Transverse colon (tissue), 4 donors: ENCODE data around the gene FBXL17. TPM values are rescaled to one million over a fixed set of nuclear protein-coding genes. Genes with fewer than 3 reads are reported as not detected.

ENCODE experiments used
- DNase-seq: peaks from one replicate; pipeline ENCODE4 v3.0.0-alpha.2; 2019
- H3K27ac ChIP-seq, 4 donors: fragments of 200-600 bp; sonication (generic); 2 replicates each; pipeline ENCODE4 v1.5.1; 2016 to 2018; ENCODE audit warnings: inconsistent platforms in 4 of 4
- H3K27me3 ChIP-seq: fragments of 200-600 bp; sonication (generic); 2 replicates; pipeline ENCODE4 v1.5.1; 2017; ENCODE audit warnings: inconsistent platforms
- H3K36me3 ChIP-seq, 4 donors: fragments of 200-600 bp; sonication (generic); 2 replicates each; pipeline ENCODE4 v1.5.1; 2017 to 2019; ENCODE audit warnings: inconsistent platforms in 4 of 4
- H3K4me1 ChIP-seq, 4 donors: fragments of 200-600 bp; sonication (generic); 2 replicates each; pipeline ENCODE4 v1.5.1; 2017 to 2020; ENCODE audit warnings: inconsistent platforms in 4 of 4
- H3K4me3 ChIP-seq, 4 donors: fragments of 200-600 bp; sonication (generic); 1 replicate in 1 of 4; 2 replicates in 3 of 4; pipeline versions ENCODE4 v1.5.1 to v1.6.1; 2017 to 2019; ENCODE audit warnings: inconsistent platforms in 4 of 4
- H3K9me3 ChIP-seq, 2 donors: fragments of 200-600 bp; sonication (generic); 2 replicates each; pipeline ENCODE4 v1.5.1; 2017 to 2019; ENCODE audit warnings: inconsistent platforms in 2 of 2
- EP300 ChIP-seq: sonication (generic); formaldehyde crosslinking; IDR thresholded peaks from one replicate; pipeline ENCODE4 v1.6.1; 2017; ENCODE audit warnings: antibody characterized with exemption, low read depth
- POLR2A ChIP-seq: fragments of 450-650 bp; IDR thresholded peaks from one replicate; pipeline ENCODE4 v1.6.1; 2016; ENCODE audit warnings: antibody characterized with exemption, mild to moderate bottlenecking, moderate library complexity
- POLR2AphosphoS5 ChIP-seq, 3 donors: sonication (generic); formaldehyde crosslinking; IDR thresholded peaks; one replicate each; pipeline ENCODE4 v1.6.1; 2016; ENCODE audit warnings: antibody characterized with exemption in 3 of 3
- WGBS, 2 donors: methylation state at CpG; one replicate each; pipeline ENCODE4 v1.1.5; 2018; ENCODE audit warnings: low coverage in 1 of 2; 5-methylcytosine and 5-hydroxymethylcytosine counted together
- in situ Hi-C, 4 donors: fragments of 200-750 bp; cut with MboI; loops; one replicate each; pipeline versions ENCODE4 v1.15.0 to v1.15.1; 2017; ENCODE audit warnings: low sequenced_read_pairs in 3 of 4, low pct_ligation_motif_present in 1 of 4, low pct_unique_long_range_greater_than_20kb in 1 of 4
- intact Hi-C: fragments of 100-400 bp; cut with DNase I; formaldehyde crosslinking; loops from one replicate; pipeline ENCODE4 v1.15.1; 2023; ENCODE audit warnings: low total_unique reads
- total RNA-seq, 4 donors: library from RNA; depleted of rRNA; stranded (reverse); fragments of >200 nt; gene quantifications; one replicate each; pipeline ENCODE4 v1.1.0, GENCODE V29; 2016
- TF ChIP-seq, protein P1 (sequence below), 5 experiments: fragments of 200-600 bp in 3 of 5; fragments of 450-650 bp in 2 of 5; sonication (generic) in 3 of 5; IDR thresholded peaks; 1 replicate in 2 of 5; 2 replicates in 3 of 5; pipeline ENCODE4 v1.5.1; 2016 to 2017; ENCODE audit warnings: antibody characterized with exemption in 5 of 5, inconsistent platforms in 3 of 5, mild to moderate bottlenecking in 2 of 5, moderate library complexity in 1 of 5

The FBXL17 gene
- total RNA-seq, 4 donors from 2014 or later, result 17.7 to 99.5 (median 24.6) TPM

GRCh38 chr5:107916731-107917725, 464.9 kb downstream of the FBXL17 start:
- Histone ChIP-seq H3K27ac (no peak overlapping the region), H3K4me1 (peaks cover 0 to 5% (median 0%) of the 10 kb centered on the region in 4 donors), H3K4me3 (no peak overlapping the region), H3K27me3 (no peaks in the 10 kb centered on the region), H3K9me3 (no peaks in the 10 kb centered on the region), H3K36me3 (no peaks in the 10 kb centered on the region)
- no peak for DNase-seq
- WGBS, 2 donors, result 74 to 82% methylated on average over 5 to 6 of the region's 6 CpGs
- in situ Hi-C loops (no loop called here), intact Hi-C loops (no loop called here)
- TF ChIP-seq POLR2A (no peak), EP300 (no peak), POLR2AphosphoS5 (IDR thresholded peaks at IDR 0.05) (no peak)
- TF ChIP-seq, protein P1, sequence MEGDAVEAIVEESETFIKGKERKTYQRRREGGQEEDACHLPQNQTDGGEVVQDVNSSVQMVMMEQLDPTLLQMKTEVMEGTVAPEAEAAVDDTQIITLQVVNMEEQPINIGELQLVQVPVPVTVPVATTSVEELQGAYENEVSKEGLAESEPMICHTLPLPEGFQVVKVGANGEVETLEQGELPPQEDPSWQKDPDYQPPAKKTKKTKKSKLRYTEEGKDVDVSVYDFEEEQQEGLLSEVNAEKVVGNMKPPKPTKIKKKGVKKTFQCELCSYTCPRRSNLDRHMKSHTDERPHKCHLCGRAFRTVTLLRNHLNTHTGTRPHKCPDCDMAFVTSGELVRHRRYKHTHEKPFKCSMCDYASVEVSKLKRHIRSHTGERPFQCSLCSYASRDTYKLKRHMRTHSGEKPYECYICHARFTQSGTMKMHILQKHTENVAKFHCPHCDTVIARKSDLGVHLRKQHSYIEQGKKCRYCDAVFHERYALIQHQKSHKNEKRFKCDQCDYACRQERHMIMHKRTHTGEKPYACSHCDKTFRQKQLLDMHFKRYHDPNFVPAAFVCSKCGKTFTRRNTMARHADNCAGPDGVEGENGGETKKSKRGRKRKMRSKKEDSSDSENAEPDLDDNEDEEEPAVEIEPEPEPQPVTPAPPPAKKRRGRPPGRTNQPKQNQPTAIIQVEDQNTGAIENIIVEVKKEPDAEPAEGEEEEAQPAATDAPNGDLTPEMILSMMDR (IDR thresholded peaks at IDR 0.05), result no peak

DNA sequence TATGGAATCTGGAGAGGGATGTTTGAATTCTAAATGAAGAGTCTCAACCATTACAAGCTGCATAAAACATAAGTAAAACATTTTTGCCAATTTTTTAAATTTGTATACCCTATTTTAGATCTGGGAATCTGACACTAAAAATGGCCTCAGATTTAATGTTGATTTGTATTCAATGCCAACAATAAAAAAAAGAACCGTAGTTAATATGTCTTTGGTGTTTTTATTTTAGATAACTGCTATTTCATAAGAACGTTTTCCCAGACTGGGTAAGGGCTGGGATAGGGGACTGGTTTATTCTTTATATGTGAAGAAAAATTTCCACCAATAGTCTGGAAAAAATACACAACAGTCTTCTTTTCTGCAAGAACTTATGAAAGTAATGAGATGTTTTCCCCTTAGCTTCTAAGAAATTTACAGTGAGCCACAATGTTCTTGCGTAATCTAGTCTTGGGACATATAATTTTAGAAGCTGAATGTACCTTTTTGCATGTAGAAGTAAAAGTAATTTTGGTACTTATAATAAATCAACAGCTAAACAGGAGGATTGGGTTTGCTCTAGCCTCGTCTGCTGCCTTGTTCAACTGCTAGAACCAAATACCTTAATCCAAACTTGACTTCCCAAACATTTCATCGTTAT, 466.6 kb downstream of the FBXL17 start:
- no peak overlapping the region for H3K4me3 ChIP-seq
- DNase-seq, result no peak
- H3K36me3 ChIP-seq, result no peaks in the 10 kb centered on the region
- TF ChIP-seq POLR2AphosphoS5 (IDR thresholded peaks at IDR 0.05) (no peak), EP300 (no peak), POLR2A (no peak)
- TF ChIP-seq, protein P1 (IDR thresholded peaks at IDR 0.05), result no peak
- intact Hi-C loops, result no loop called here
- no peaks in the 10 kb centered on the region for H3K27me3 ChIP-seq
- no peaks in the 10 kb centered on the region for H3K4me1 ChIP-seq
- no peaks in the 10 kb centered on the region for H3K9me3 ChIP-seq
- in situ Hi-C loops, result no loop called here
- no peak overlapping the region for H3K27ac ChIP-seq
- 81 to 88% methylated on average over 5 of the region's 5 CpGs for WGBS, 2 donors

GRCh38 chr5:107913494-107913893, 468.4 kb downstream of the FBXL17 start:
- Histone ChIP-seq H3K4me1 (no peaks in the 10 kb centered on the region), H3K36me3 (no peaks in the 10 kb centered on the region), H3K9me3 (no peaks in the 10 kb centered on the region), H3K4me3 (no peak overlapping the region), H3K27ac (no peak overlapping the region), H3K27me3 (no peaks in the 10 kb centered on the region)
- 84 to 100% methylated on average over 1 to 3 of the region's 3 CpGs for WGBS, 2 donors
- TF ChIP-seq POLR2AphosphoS5 (IDR thresholded peaks at IDR 0.05) (no peak), POLR2A (no peak), EP300 (no peak)
- TF ChIP-seq, protein P1 (IDR thresholded peaks at IDR 0.05), result no peak
- DNase-seq, result no peak
- in situ Hi-C loops, result no loop called here
- intact Hi-C loops, result no loop called here

- intact Hi-C loops (no loop called here), in situ Hi-C loops (no loop called here)
- H3K9me3 ChIP-seq, result no peaks in the 10 kb centered on the region
- H3K36me3 ChIP-seq, result no peaks in the 10 kb centered on the region
- H3K27ac ChIP-seq, result no peak overlapping the region
- WGBS, 2 donors, result 90 to 94% methylated on average over 3 of the region's 3 CpGs
- no peaks in the 10 kb centered on the region for H3K27me3 ChIP-seq
- DNase-seq, result no peak
- no peak overlapping the region for H3K4me3 ChIP-seq
- H3K4me1 ChIP-seq, result no peaks in the 10 kb centered on the region
- TF ChIP-seq EP300 (no peak), POLR2A (no peak), POLR2AphosphoS5 (IDR thresholded peaks at IDR 0.05) (no peak)
- TF ChIP-seq, protein P1 (IDR thresholded peaks at IDR 0.05), result no peak
Observed at GRCh38 chr5:107900721-107901120, 481.2 kb downstream of the FBXL17 start.
